ENCODE measurements around the gene PCBP4.

Gene PCBP4

GRCh38 chr3:51970606-51971300 is 3.5 kb upstream of the PCBP4 start:
- peak in 1 of 3 experiments; percentile 3 for DNase-seq

- no peak for DNase-seq
Measured at GRCh38 chr3:51969841-51970240, 2.6 kb upstream of the PCBP4 start.

- peak in 1 of 3 experiments; percentile 5 for DNase-seq
Measured at GRCh38 chr3:51968883-51969678, 1.8 kb upstream of the PCBP4 start.

GRCh38 chr3:51968170-51968775 is 1.0 kb upstream of the PCBP4 start:
- peak in 2 of 3 experiments; percentile 45 to 72 for DNase-seq

GRCh38 chr3:51966922-51967383 is 301 bp downstream of the PCBP4 start:
- DNase-seq, result peak in 2 of 3 experiments; percentile 27 to 36

- no peak for DNase-seq
Measured at GRCh38 chr3:51966486-51966885, 768 bp downstream of the PCBP4 start.

GRCh38 chr3:51966016-51966415 is 1.2 kb downstream of the PCBP4 start:
- DNase-seq, result no peak

GRCh38 chr3:51964521-51964920 is 2.7 kb downstream of the PCBP4 start:
- no peak for DNase-seq

- peak in 2 of 3 experiments; percentile 43 to 77 for DNase-seq
Measured at GRCh38 chr3:51963951-51964451, 3.3 kb downstream of the PCBP4 start.

- no peak for DNase-seq
Measured at GRCh38 chr3:51962854-51963530, 4.3 kb downstream of the PCBP4 start.

GRCh38 chr3:51961602-51962569 is 5.4 kb downstream of the PCBP4 start:
- no peak for DNase-seq

GRCh38 chr3:51961011-51961410 is 6.2 kb downstream of the PCBP4 start:
- no peak for DNase-seq

- DNase-seq, result no peak
Measured at GRCh38 chr3:51960386-51960785, 6.9 kb downstream of the PCBP4 start.

GRCh38 chr3:51959651-51960050 is 7.6 kb downstream of the PCBP4 start:
- DNase-seq, result no peak

GRCh38 chr3:51958603-51959521 is 8.4 kb downstream of the PCBP4 start:
- DNase-seq, result no peak

GRCh38 chr3:51957520-51958205 is 9.6 kb downstream of the PCBP4 start:
- no peak for DNase-seq

GRCh38 chr3:51955893-51956770 is 11.1 kb downstream of the PCBP4 start:
- no peak for DNase-seq

- no peak for DNase-seq
Measured at GRCh38 chr3:51955175-51955892, 11.9 kb downstream of the PCBP4 start, which contains the start of gene GPR62. GPR62 (plus strand) TSS chr3:51955381; CDS start chr3:51955653, 272 bp downstream.
